Right lobe of liver (tissue), 4 donors: ENCODE results near the gene CIB2.

Experiments
- POLR2A ChIP-seq: fragments of 450-650 bp; IDR thresholded peaks from one replicate; pipeline ENCODE4 v1.6.1; 2017; ENCODE audit warnings: antibody characterized with exemption, mild to moderate bottlenecking
- TF ChIP-seq, protein P1 (sequence below), 4 donors: fragments of 200-600 bp in 3 of 4; fragments of 450-650 bp in 1 of 4; IDR thresholded peaks; one replicate each; pipeline versions ENCODE4 v1.5.1 to v1.8.0; 2016 to 2022; ENCODE audit warnings: antibody characterized with exemption in 4 of 4, mild to moderate bottlenecking in 2 of 4
- donor health status: DM: no; HTN: no; CAD: no.
- donor health status: DM: no; HTN: no; CAD: no.
- donor health status: DM: no; HTN: yes; CAD: no.

DNA sequence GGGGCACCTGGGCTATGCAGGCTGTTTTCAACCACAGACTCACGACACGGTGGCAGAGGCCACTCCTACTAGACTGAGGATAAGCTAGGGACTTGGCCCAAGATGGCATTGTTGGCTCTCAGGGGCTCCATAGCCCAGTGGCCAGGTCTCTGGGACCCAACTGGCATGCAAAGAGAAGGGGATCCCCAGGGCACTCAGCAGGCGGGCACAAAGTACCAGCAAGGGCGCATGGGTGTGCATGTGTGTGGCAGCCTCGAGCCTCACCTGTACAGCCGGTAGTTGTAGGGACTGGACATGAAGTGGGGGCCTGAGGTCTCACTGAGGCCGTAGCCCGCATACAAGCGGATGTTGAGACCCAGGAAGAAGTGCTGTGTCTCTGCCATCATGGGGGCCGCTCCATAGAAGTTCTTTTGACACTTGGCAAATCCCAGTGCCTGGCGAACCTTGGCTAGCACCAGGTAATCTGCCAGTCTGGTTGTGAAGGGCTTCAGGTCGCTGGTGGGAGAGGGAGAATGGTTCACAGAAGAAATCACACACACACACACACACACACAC lies 48.1 kb upstream of the CIB2 start:
- TF ChIP-seq, protein P1, sequence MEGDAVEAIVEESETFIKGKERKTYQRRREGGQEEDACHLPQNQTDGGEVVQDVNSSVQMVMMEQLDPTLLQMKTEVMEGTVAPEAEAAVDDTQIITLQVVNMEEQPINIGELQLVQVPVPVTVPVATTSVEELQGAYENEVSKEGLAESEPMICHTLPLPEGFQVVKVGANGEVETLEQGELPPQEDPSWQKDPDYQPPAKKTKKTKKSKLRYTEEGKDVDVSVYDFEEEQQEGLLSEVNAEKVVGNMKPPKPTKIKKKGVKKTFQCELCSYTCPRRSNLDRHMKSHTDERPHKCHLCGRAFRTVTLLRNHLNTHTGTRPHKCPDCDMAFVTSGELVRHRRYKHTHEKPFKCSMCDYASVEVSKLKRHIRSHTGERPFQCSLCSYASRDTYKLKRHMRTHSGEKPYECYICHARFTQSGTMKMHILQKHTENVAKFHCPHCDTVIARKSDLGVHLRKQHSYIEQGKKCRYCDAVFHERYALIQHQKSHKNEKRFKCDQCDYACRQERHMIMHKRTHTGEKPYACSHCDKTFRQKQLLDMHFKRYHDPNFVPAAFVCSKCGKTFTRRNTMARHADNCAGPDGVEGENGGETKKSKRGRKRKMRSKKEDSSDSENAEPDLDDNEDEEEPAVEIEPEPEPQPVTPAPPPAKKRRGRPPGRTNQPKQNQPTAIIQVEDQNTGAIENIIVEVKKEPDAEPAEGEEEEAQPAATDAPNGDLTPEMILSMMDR (IDR thresholded peaks at IDR 0.05), result no peak
- no peak for TF ChIP-seq POLR2A
